ENCODE measurements around the gene CDH4.

- no peak for TF ChIP-seq CTCF (IDR thresholded peaks at IDR 0.05)
- no peak for TF ChIP-seq EZH2 (IDR thresholded peaks at IDR 0.05)
These were observed 704.6 kb downstream of the CDH4 start for GRCh38 chr20:61956396-61957342.

Data from neural progenitor cell (in vitro differentiated cells).